Central memory CD8-positive, alpha-beta T cell (primary cell): Measurements from ENCODE around the gene PCNX2.

Experiments
- ATAC-seq: fragments of 150-1000 bp; cut with Tn5 transposase; replicated peaks from 2 replicates; pipeline ENCODE4 v1.10.0; 2022; ENCODE audit warnings: mild to moderate bottlenecking, moderate FRiP score, moderate number of reproducible peaks; ENCODE audit not compliant: poor library complexity, severe bottlenecking; ENCODE audit errors: extremely low read depth
- DNase-seq, 2 donors: peaks; one replicate each; pipeline ENCODE4 v3.0.0; 2021; ENCODE audit warnings: low spot score in 2 of 2
- H3K27ac Mint-ChIP-seq: one replicate; pipeline ENCODE4 v1.8.0; 2022; ENCODE audit warnings: low read depth, mild to moderate bottlenecking, moderate library complexity, mixed read lengths
- H3K27me3 Mint-ChIP-seq: one replicate; pipeline ENCODE4 v1.8.0; 2022; ENCODE audit warnings: mixed read lengths
- H3K36me3 Mint-ChIP-seq: one replicate; pipeline ENCODE4 v1.8.0; 2022; ENCODE audit warnings: mild to moderate bottlenecking, moderate library complexity, mixed read lengths; ENCODE audit not compliant: insufficient read depth
- H3K4me1 Mint-ChIP-seq: one replicate; pipeline ENCODE4 v1.8.0; 2022; ENCODE audit warnings: mixed read lengths
- H3K4me3 Mint-ChIP-seq: one replicate; pipeline ENCODE4 v1.8.0; 2022; ENCODE audit warnings: mild to moderate bottlenecking, moderate library complexity, mixed read lengths
- H3K9me3 Mint-ChIP-seq: one replicate; pipeline ENCODE4 v1.8.0; 2022; ENCODE audit warnings: mixed read lengths

The PCNX2 gene

GRCh38 chr1:232983817-232984567 is 311.5 kb downstream of the PCNX2 start:
- no peak overlapping the region for H3K27ac Mint-ChIP-seq
- DNase-seq (no peak), ATAC-seq (no peak)
- H3K9me3 Mint-ChIP-seq = no peaks in the 10 kb centered on the region
- peaks cover 4% of the 10 kb centered on the region for H3K36me3 Mint-ChIP-seq
- no peak overlapping the region for H3K4me3 Mint-ChIP-seq
- no peaks in the 10 kb centered on the region for H3K27me3 Mint-ChIP-seq
- H3K4me1 Mint-ChIP-seq = peaks cover 2% of the 10 kb centered on the region

- Mint-ChIP-seq H3K27me3 (no peaks in the 10 kb centered on the region), H3K27ac (no peak overlapping the region)
These were observed 312.1 kb downstream of the PCNX2 start for GRCh38 chr1:232983375-232983774.

GRCh38 chr1:232982238-232982944 is 313.1 kb downstream of the PCNX2 start:
- DNase-seq = no peak
- no peak for ATAC-seq
- Mint-ChIP-seq H3K4me3 (no peak overlapping the region), H3K36me3 (peaks cover 4% of the 10 kb centered on the region), H3K9me3 (no peaks in the 10 kb centered on the region), H3K4me1 (peaks cover 15% of the 10 kb centered on the region), H3K27me3 (no peaks in the 10 kb centered on the region), H3K27ac (no peak overlapping the region)

More at GRCh38 chr1:232983375-232983774, 312.1 kb downstream of the PCNX2 start:
- no peak overlapping the region for H3K4me3 Mint-ChIP-seq
- ATAC-seq (no peak), DNase-seq (no peak)
- H3K36me3 Mint-ChIP-seq = peaks cover 4% of the 10 kb centered on the region
- peaks cover 6% of the 10 kb centered on the region for H3K4me1 Mint-ChIP-seq
- H3K9me3 Mint-ChIP-seq = no peaks in the 10 kb centered on the region

GRCh38 chr1:232980986-232981560 is 314.5 kb downstream of the PCNX2 start:
- Mint-ChIP-seq H3K4me3 (no peak overlapping the region), H3K27me3 (no peaks in the 10 kb centered on the region), H3K36me3 (peaks cover 4% of the 10 kb centered on the region), H3K4me1 (peaks cover 20% of the 10 kb centered on the region), H3K9me3 (no peaks in the 10 kb centered on the region), H3K27ac (no peak overlapping the region)
- DNase-seq (no peak), ATAC-seq (no peak)

- ATAC-seq (no peak), DNase-seq (no peak)
- Mint-ChIP-seq H3K4me1 (peaks cover 22% of the 10 kb centered on the region), H3K36me3 (peaks cover 4% of the 10 kb centered on the region), H3K4me3 (no peak overlapping the region), H3K27ac (no peak overlapping the region), H3K9me3 (no peaks in the 10 kb centered on the region), H3K27me3 (no peaks in the 10 kb centered on the region)
These were observed 315.1 kb downstream of the PCNX2 start for GRCh38 chr1:232980355-232980978.

- Mint-ChIP-seq H3K27me3 (no peaks in the 10 kb centered on the region), H3K27ac (no peak overlapping the region), H3K4me1 (peaks cover 27% of the 10 kb centered on the region), H3K4me3 (no peak overlapping the region), H3K36me3 (peaks cover 4% of the 10 kb centered on the region), H3K9me3 (no peaks in the 10 kb centered on the region)
- ATAC-seq (no peak), DNase-seq (no peak)
These were observed 316.0 kb downstream of the PCNX2 start for GRCh38 chr1:232979558-232979957.

GRCh38 chr1:232978815-232979214 is 316.7 kb downstream of the PCNX2 start:
- Mint-ChIP-seq H3K27ac (peak overlapping the region; percentile 45), H3K27me3 (no peaks in the 10 kb centered on the region), H3K4me3 (no peak overlapping the region), H3K4me1 (peaks cover 27% of the 10 kb centered on the region), H3K36me3 (peaks cover 1% of the 10 kb centered on the region), H3K9me3 (peaks cover 5% of the 10 kb centered on the region)
- ATAC-seq = no peak
- DNase-seq = no peak

GRCh38 chr1:232978091-232978634 is 317.4 kb downstream of the PCNX2 start:
- Mint-ChIP-seq H3K27me3 (no peaks in the 10 kb centered on the region), H3K36me3 (peaks cover 2% of the 10 kb centered on the region), H3K9me3 (peaks cover 10% of the 10 kb centered on the region), H3K27ac (peak overlapping the region; percentile 45), H3K4me3 (no peak overlapping the region), H3K4me1 (peaks cover 27% of the 10 kb centered on the region)
- DNase-seq (no peak), ATAC-seq (no peak)

- Mint-ChIP-seq H3K4me1 (peaks cover 27% of the 10 kb centered on the region), H3K9me3 (peaks cover 17% of the 10 kb centered on the region), H3K36me3 (peaks cover 14% of the 10 kb centered on the region), H3K27me3 (no peaks in the 10 kb centered on the region), H3K27ac (no peak overlapping the region), H3K4me3 (no peak overlapping the region)
- ATAC-seq (no peak), DNase-seq (no peak)
These were observed 320.6 kb downstream of the PCNX2 start for GRCh38 chr1:232974971-232975370.

- Mint-ChIP-seq H3K9me3 (peaks cover 17% of the 10 kb centered on the region), H3K4me3 (no peak overlapping the region), H3K27ac (peak overlapping the region; percentile 64), H3K4me1 (peaks cover 26% of the 10 kb centered on the region), H3K27me3 (no peaks in the 10 kb centered on the region), H3K36me3 (peaks cover 18% of the 10 kb centered on the region)
- no peak for DNase-seq
- no peak for ATAC-seq
These were observed 321.6 kb downstream of the PCNX2 start for GRCh38 chr1:232973652-232974611.

GRCh38 chr1:232970508-232970907 is 325.0 kb downstream of the PCNX2 start:
- DNase-seq = no peak
- peaks cover 27% of the 10 kb centered on the region for H3K36me3 Mint-ChIP-seq
- peaks cover 21% of the 10 kb centered on the region for H3K4me1 Mint-ChIP-seq
- H3K4me3 Mint-ChIP-seq = no peak overlapping the region
- ATAC-seq = no peak
- peaks cover 17% of the 10 kb centered on the region for H3K9me3 Mint-ChIP-seq
- H3K27me3 Mint-ChIP-seq = no peaks in the 10 kb centered on the region
- H3K27ac Mint-ChIP-seq = no peak overlapping the region
